ENCODE measurements around the gene ZNF814.
"Not testable (repeated sequence)": the region's sequence is repeated elsewhere in the genome, so short reads cannot be mapped to it uniquely, and the experiment has no call there.

Gene ZNF814

DNA sequence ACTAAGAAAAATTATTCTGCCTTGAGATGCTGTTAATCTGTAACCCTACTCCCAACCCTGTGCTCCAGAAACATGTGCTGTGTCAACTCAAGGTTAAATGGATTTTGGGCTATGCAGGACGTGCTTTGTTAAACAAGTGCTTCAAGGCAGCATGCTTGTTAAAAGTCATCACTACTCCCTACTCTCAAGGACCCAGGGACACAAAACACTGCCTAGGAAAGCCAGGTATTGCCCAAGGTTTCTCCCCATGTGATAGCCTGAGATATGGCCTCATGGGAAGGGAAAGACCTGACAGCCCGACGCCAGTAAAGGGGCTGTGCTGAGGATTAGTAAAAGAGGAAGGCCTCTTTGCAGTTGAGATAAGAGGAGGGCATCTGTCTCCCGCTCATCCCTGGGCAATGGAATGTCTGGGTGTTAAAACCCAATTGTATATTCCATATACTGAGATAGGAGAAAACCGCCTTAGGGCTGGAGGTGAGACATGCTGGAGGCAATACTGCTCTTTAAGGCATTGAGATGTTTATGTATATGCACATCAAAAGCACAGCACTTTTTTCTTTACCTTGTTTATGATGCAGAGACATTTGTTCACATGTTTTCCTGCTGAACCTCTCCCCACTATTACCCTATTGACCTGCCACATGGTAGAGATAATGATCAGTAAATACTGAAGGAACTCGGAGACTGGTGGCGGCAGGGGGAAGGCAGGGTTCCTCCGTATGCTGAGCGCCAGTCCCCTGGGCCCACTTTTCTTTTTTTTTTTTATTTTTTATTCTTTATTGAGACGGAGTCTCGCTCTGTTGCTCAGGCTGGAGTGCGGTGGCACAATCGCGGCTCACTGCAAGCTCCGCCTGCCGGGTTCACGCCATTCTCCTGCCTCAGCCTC lies 78.2 kb downstream of the ZNF814 start:
- H3K23ac ChIP-seq (ENCODE audit: low read depth, low read length, poor library complexity); H3K18ac ChIP-seq (ENCODE audit: low read length); H2BK5ac ChIP-seq (ENCODE audit: low read length): not testable (repeated sequence)

DNA sequence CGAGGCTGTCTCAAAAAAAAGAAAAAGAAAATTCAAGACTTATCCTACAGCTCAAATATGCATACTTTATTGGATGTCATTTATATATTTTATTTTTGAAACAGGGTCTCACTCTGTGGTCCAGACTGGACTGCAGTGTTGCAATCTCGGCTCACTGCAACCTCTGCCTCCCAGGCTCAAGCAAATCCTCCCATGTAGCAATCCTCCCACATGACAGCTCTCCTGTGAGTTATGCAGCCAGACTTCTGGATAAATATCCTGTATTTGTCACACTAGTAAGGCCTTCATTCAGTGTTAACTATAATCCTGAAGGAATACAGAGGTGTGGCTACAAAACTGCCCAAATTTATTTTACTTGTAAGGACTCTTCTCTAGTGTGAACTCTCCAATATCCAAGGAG lies 81.3 kb downstream of the ZNF814 start:
- Histone ChIP-seq H3K27ac (replicated peaks; ENCODE audit: low read length) (no peak overlapping the region), H3K9ac (ENCODE audit: low read depth, low read length, poor library complexity) (no peak overlapping the region), H4K91ac (ENCODE audit: low read depth, low read length, poor library complexity) (no peak overlapping the region), H3K36me3 (replicated peaks in 1 of 2; ENCODE audit: control insufficient read depth in 2 of 2, insufficient read depth in 2 of 2, low read length in 2 of 2) (peaks cover 13 to 60% of the 10 kb centered on the region in 2 donors), H2BK5ac (ENCODE audit: low read length) (no peak overlapping the region), H3K9me3 (replicated peaks in 1 of 2; ENCODE audit: control insufficient read depth in 2 of 2, insufficient read depth in 1 of 2, low read depth in 1 of 2, low read length in 2 of 2) (peaks cover 0 to 5% of the 10 kb centered on the region in 2 donors), H2BK15ac (ENCODE audit: low read length) (no peak overlapping the region), H3K4me1 (ENCODE audit: control insufficient read depth in 2 of 2, insufficient read depth in 1 of 2, low read depth in 1 of 2, low read length in 2 of 2) (peaks cover 3 to 5% of the 10 kb centered on the region in 2 donors), H3K4me2 (ENCODE audit: insufficient read depth, low read length, poor library complexity, severe bottlenecking) (no peak overlapping the region), H2AFZ (ENCODE audit: low read length) (no peak overlapping the region), H3K18ac (ENCODE audit: low read length) (no peak overlapping the region), H2BK120ac (ENCODE audit: low read depth, low read length) (no peak overlapping the region), H3K4me3 (ENCODE audit: low read length in 2 of 2) (no peak overlapping the region), H2AK5ac (ENCODE audit: low read depth, low read length) (no peak overlapping the region), H3K14ac (ENCODE audit: low read length) (no peak overlapping the region), H2BK12ac (ENCODE audit: low read length) (no peak overlapping the region), H3K23ac (ENCODE audit: low read depth, low read length, poor library complexity) (no peak overlapping the region), H3K27me3 (ENCODE audit: control insufficient read depth in 3 of 3, insufficient read depth in 3 of 3, low read depth in 1 of 3, low read length in 3 of 3) (no peaks in the 10 kb centered on the region), H3K79me1 (ENCODE audit: low read depth, low read length) (no peaks in the 10 kb centered on the region), H4K8ac (ENCODE audit: low read depth, low read length) (no peak overlapping the region), H3K4ac (ENCODE audit: low read length) (no peak overlapping the region)
- no peak for DNase-seq (ENCODE audit: low spot score)
- no CpG with 5 or more reads among the region's 2 CpGs for WGBS, 2 donors (ENCODE audit: extremely low coverage in 2 of 2, insufficient read length in 2 of 2, insufficient replicate concordance in 1 of 2)

More for the DNA sequence above, 78.2 kb downstream of the ZNF814 start:
- not testable (repeated sequence) for H2BK15ac ChIP-seq (ENCODE audit: low read length); H2BK120ac ChIP-seq (ENCODE audit: low read depth, low read length); H3K9ac ChIP-seq (ENCODE audit: low read depth, low read length, poor library complexity); H3K4ac ChIP-seq (ENCODE audit: low read length); H3K27me3 ChIP-seq (ENCODE audit: control insufficient read depth in 3 of 3, insufficient read depth in 3 of 3, low read depth in 1 of 3, low read length in 3 of 3); H3K4me2 ChIP-seq (ENCODE audit: insufficient read depth, low read length, poor library complexity, severe bottlenecking); H4K91ac ChIP-seq (ENCODE audit: low read depth, low read length, poor library complexity); H4K8ac ChIP-seq (ENCODE audit: low read depth, low read length); H3K9me3 ChIP-seq (replicated peaks in 1 of 2; ENCODE audit: control insufficient read depth in 2 of 2, insufficient read depth in 1 of 2, low read depth in 1 of 2, low read length in 2 of 2); H3K4me1 ChIP-seq (ENCODE audit: control insufficient read depth in 2 of 2, insufficient read depth in 1 of 2, low read depth in 1 of 2, low read length in 2 of 2); H3K4me3 ChIP-seq (ENCODE audit: low read length in 2 of 2); DNase-seq (ENCODE audit: low spot score); H3K14ac ChIP-seq (ENCODE audit: low read length); H3K79me1 ChIP-seq (ENCODE audit: low read depth, low read length); H2BK12ac ChIP-seq (ENCODE audit: low read length); H2AFZ ChIP-seq (ENCODE audit: low read length); H3K27ac ChIP-seq (replicated peaks; ENCODE audit: low read length); H2AK5ac ChIP-seq (ENCODE audit: low read depth, low read length)
- WGBS, 2 donors (ENCODE audit: extremely low coverage in 2 of 2, insufficient read length in 2 of 2, insufficient replicate concordance in 1 of 2): no CpG with 5 or more reads among the region's 17 CpGs
- H3K36me3 ChIP-seq (replicated peaks in 1 of 2; ENCODE audit: control insufficient read depth in 2 of 2, insufficient read depth in 2 of 2, low read length in 2 of 2): peaks cover 11 to 63% of the 10 kb centered on the region in 2 donors

DNA sequence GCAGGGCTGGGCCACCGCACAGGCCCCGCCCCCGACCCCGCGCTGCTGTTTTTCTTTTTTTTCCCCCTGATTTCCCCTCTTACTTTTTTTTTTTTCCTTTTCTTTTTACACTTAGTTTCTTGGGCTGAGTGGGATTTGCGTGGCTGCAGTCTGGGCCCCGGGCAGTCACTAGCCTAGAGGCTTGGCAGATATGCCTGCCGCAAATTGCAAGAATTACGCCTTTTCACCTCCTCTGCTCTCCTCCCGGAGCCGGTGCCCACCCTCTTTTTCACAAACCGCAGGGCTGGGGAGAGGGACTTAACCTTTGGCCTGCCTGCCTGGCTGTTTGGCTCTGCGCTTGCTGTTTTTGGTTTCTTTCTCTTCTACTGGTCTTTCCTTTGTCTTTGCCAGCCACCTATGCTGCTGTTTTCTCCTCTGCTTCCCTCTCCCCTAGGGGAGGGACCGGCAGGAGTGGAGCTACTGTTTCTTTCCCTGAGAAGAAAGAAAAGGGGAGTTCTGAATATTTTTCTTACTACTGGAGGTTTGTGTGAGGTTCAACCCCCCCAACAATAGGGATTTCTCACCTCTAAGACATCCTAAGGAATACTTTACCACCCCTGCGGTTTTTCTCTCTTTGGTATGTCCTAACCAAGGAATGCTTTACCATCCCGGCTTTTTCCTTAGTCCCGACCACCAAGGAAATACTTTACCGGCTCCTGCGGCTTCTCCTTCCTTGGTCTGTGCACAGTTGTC lies 85.1 kb downstream of the ZNF814 start:
- no peak overlapping the region for H2BK15ac ChIP-seq (ENCODE audit: low read length)
- peaks cover 10 to 38% of the 10 kb centered on the region in 2 donors for H3K36me3 ChIP-seq (replicated peaks in 1 of 2; ENCODE audit: control insufficient read depth in 2 of 2, insufficient read depth in 2 of 2, low read length in 2 of 2)
- no peak overlapping the region for H4K8ac ChIP-seq (ENCODE audit: low read depth, low read length)
- WGBS, 2 donors (ENCODE audit: extremely low coverage in 2 of 2, insufficient read length in 2 of 2, insufficient replicate concordance in 1 of 2): no CpG with 5 or more reads among the region's 19 CpGs
- H3K14ac ChIP-seq (ENCODE audit: low read length): no peak overlapping the region
- no peaks in the 10 kb centered on the region for H3K79me1 ChIP-seq (ENCODE audit: low read depth, low read length)
- H3K4ac ChIP-seq (ENCODE audit: low read length): no peak overlapping the region
- H3K27me3 ChIP-seq (ENCODE audit: control insufficient read depth in 3 of 3, insufficient read depth in 3 of 3, low read depth in 1 of 3, low read length in 3 of 3): no peaks in the 10 kb centered on the region
- H3K23ac ChIP-seq (ENCODE audit: low read depth, low read length, poor library complexity): no peak overlapping the region
- no peak overlapping the region for H2BK12ac ChIP-seq (ENCODE audit: low read length)
- H3K27ac ChIP-seq (replicated peaks; ENCODE audit: low read length): peak overlapping the region; percentile 99
- no peak overlapping the region for H2BK5ac ChIP-seq (ENCODE audit: low read length)
- peaks cover 0 to 5% of the 10 kb centered on the region in 2 donors for H3K9me3 ChIP-seq (replicated peaks in 1 of 2; ENCODE audit: control insufficient read depth in 2 of 2, insufficient read depth in 1 of 2, low read depth in 1 of 2, low read length in 2 of 2)
- no peak overlapping the region for H2AK5ac ChIP-seq (ENCODE audit: low read depth, low read length)
- H2BK120ac ChIP-seq (ENCODE audit: low read depth, low read length): no peak overlapping the region
- peak overlapping the region; percentile 65 for H3K4me2 ChIP-seq (ENCODE audit: insufficient read depth, low read length, poor library complexity, severe bottlenecking)
- H3K4me3 ChIP-seq (ENCODE audit: low read length in 2 of 2): peak overlapping the region; percentile 49 to 71
- peak; percentile 91 for DNase-seq (ENCODE audit: low spot score)
- H3K18ac ChIP-seq (ENCODE audit: low read length): peak overlapping the region; percentile 82
- H3K9ac ChIP-seq (ENCODE audit: low read depth, low read length, poor library complexity): no peak overlapping the region
- peaks cover 7 to 13% of the 10 kb centered on the region in 2 donors for H3K4me1 ChIP-seq (ENCODE audit: control insufficient read depth in 2 of 2, insufficient read depth in 1 of 2, low read depth in 1 of 2, low read length in 2 of 2)
- no peak overlapping the region for H4K91ac ChIP-seq (ENCODE audit: low read depth, low read length, poor library complexity)
- peak overlapping the region; percentile 86 for H2AFZ ChIP-seq (ENCODE audit: low read length)

DNA sequence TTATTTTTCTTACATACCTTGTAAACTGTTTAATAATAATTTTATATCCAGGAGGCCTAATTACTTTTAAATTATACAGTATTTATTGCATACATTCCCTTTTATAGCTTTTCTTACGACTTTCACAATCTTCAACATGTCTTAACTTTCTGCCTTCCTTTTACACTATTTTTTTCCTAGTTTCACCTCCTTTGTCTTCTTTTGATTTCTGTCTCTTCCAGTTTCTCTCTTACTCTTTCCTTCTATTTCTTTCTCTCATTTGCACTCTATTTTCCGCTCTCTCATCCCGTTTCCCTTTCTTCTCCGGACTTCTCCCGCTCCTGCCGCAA lies 85.6 kb downstream of the ZNF814 start:
- H2BK15ac ChIP-seq (ENCODE audit: low read length): no peak overlapping the region
- H3K36me3 ChIP-seq (replicated peaks in 1 of 2; ENCODE audit: control insufficient read depth in 2 of 2, insufficient read depth in 2 of 2, low read length in 2 of 2): peaks cover 7 to 34% of the 10 kb centered on the region in 2 donors
- H3K4ac ChIP-seq (ENCODE audit: low read length): no peak overlapping the region
- H3K18ac ChIP-seq (ENCODE audit: low read length): no peak overlapping the region
- H2BK5ac ChIP-seq (ENCODE audit: low read length): no peak overlapping the region
- H3K23ac ChIP-seq (ENCODE audit: low read depth, low read length, poor library complexity): no peak overlapping the region
- no peaks in the 10 kb centered on the region for H3K27me3 ChIP-seq (ENCODE audit: control insufficient read depth in 3 of 3, insufficient read depth in 3 of 3, low read depth in 1 of 3, low read length in 3 of 3)
- no peak for DNase-seq (ENCODE audit: low spot score)
- peak overlapping the region; percentile 65 for H3K4me2 ChIP-seq (ENCODE audit: insufficient read depth, low read length, poor library complexity, severe bottlenecking)
- H2BK12ac ChIP-seq (ENCODE audit: low read length): no peak overlapping the region
- no peak overlapping the region for H2AK5ac ChIP-seq (ENCODE audit: low read depth, low read length)
- no peak overlapping the region for H4K91ac ChIP-seq (ENCODE audit: low read depth, low read length, poor library complexity)
- H2BK120ac ChIP-seq (ENCODE audit: low read depth, low read length): no peak overlapping the region
- H3K27ac ChIP-seq (replicated peaks; ENCODE audit: low read length): peak overlapping the region; percentile 99
- peaks cover 7 to 13% of the 10 kb centered on the region in 2 donors for H3K4me1 ChIP-seq (ENCODE audit: control insufficient read depth in 2 of 2, insufficient read depth in 1 of 2, low read depth in 1 of 2, low read length in 2 of 2)
- H3K14ac ChIP-seq (ENCODE audit: low read length): no peak overlapping the region
- peak overlapping the region; percentile 49 to 71 for H3K4me3 ChIP-seq (ENCODE audit: low read length in 2 of 2)
- no peak overlapping the region for H3K9ac ChIP-seq (ENCODE audit: low read depth, low read length, poor library complexity)
- no peaks in the 10 kb centered on the region for H3K79me1 ChIP-seq (ENCODE audit: low read depth, low read length)
- no peak overlapping the region for H4K8ac ChIP-seq (ENCODE audit: low read depth, low read length)
- H2AFZ ChIP-seq (ENCODE audit: low read length): peak overlapping the region; percentile 86
- H3K9me3 ChIP-seq (replicated peaks in 1 of 2; ENCODE audit: control insufficient read depth in 2 of 2, insufficient read depth in 1 of 2, low read depth in 1 of 2, low read length in 2 of 2): peaks cover 0 to 5% of the 10 kb centered on the region in 2 donors
- WGBS, 2 donors (ENCODE audit: extremely low coverage in 2 of 2, insufficient read length in 2 of 2, insufficient replicate concordance in 1 of 2): no CpG with 5 or more reads among the region's 6 CpGs
